Activated CD4-positive, alpha-beta memory T cell treated with anti-CD3 and anti-CD28 coated beads for 36 hours (primary cell): ENCODE results near the gene PDE4B. TPM values are rescaled to one million over a fixed set of nuclear protein-coding genes. Genes with fewer than 3 reads are reported as not detected.
A peak's percentile ranks its signal among the peaks of the same experiment; 100 is the strongest.

Experiments used
- CTCF ChIA-PET: fragments of 350-600 bp; sonication (Branson Sonifier 250); formaldehyde crosslinking; loops from one replicate; lab custom pipeline; 2021; ENCODE audit warnings: antibody characterized with exemption, inconsistent platforms; lab: Charles Lee
- POLR2A ChIA-PET: fragments of 350-600 bp; sonication (Branson Sonifier 250); formaldehyde crosslinking; loops from one replicate; lab custom pipeline; 2021; ENCODE audit warnings: antibody characterized with exemption; lab: Charles Lee
- DNase-seq: peaks from one replicate; pipeline ENCODE4 v3.0.0-alpha.2; 2020
- H3K27ac Mint-ChIP-seq: one replicate; pipeline ENCODE4 v1.8.0; 2021; ENCODE audit warnings: mixed read lengths
- H3K27me3 Mint-ChIP-seq: one replicate; pipeline ENCODE4 v1.8.0; 2021; ENCODE audit warnings: mixed read lengths
- H3K36me3 Mint-ChIP-seq: one replicate; pipeline ENCODE4 v1.8.0; 2021; ENCODE audit warnings: mixed read lengths
- H3K4me1 Mint-ChIP-seq: one replicate; pipeline ENCODE4 v1.8.0; 2021; ENCODE audit warnings: low read depth, mixed read lengths
- H3K4me3 Mint-ChIP-seq: one replicate; pipeline ENCODE4 v1.8.0; 2021; ENCODE audit warnings: mild to moderate bottlenecking, mixed read lengths
- H3K9me3 Mint-ChIP-seq: one replicate; pipeline ENCODE4 v1.8.0; 2021; ENCODE audit warnings: mixed read lengths
- intact Hi-C: fragments of 100-400 bp; cut with micrococcal nuclease; formaldehyde crosslinking; loops from one replicate; pipeline ENCODE4 v1.15.1; 2023
- total RNA-seq, 2 experiments: library from RNA; stranded (reverse); gene quantifications; one replicate each; pipeline ENCODE4 v1.2.3, GENCODE V29; 2021

Gene PDE4B
- total RNA-seq, 2 experiments from 2014 or later, result 34.7 to 38.3 TPM

- CTCF ChIA-PET, result interaction anchor here (1.1 to 20.4 kb wide), 6 partner anchors 98 to 817 kb away, joined by 3 to 476 read pairs (median 29); no protein-coding TSS in a partner anchor
- Mint-ChIP-seq H3K9me3 (no peaks in the 10 kb centered on the region), H3K4me3 (no peak overlapping the region), H3K4me1 (peaks cover 13% of the 10 kb centered on the region), H3K27ac (peak overlapping the region; percentile 26), H3K36me3 (no peaks in the 10 kb centered on the region), H3K27me3 (no peaks in the 10 kb centered on the region)
- POLR2A ChIA-PET, result interaction anchor here (1.8 to 2.2 kb wide), 3 partner anchors 83 to 202 kb away, joined by 4 to 11 read pairs (median 11); no protein-coding TSS in a partner anchor
- no peak for DNase-seq
- intact Hi-C loops, result loop anchor here (5.0 to 10.0 kb wide), 4 partner anchors 479 to 1184 kb away; partner anchors contain the start of genes LEPR and LEPROT
These were observed 456.1 kb downstream of the PDE4B start for GRCh38 chr1:66248746-66249145.

GRCh38 chr1:66250075-66250474 lies 457.4 kb downstream of the PDE4B start:
- peaks cover 25% of the 10 kb centered on the region for H3K4me1 Mint-ChIP-seq
- H3K4me3 Mint-ChIP-seq, result no peak overlapping the region
- ChIA-PET POLR2A (interaction anchor here (1.8 kb wide), 1 partner anchor 201 kb away, joined by 4 read pairs; no protein-coding TSS in a partner anchor), CTCF (interaction anchor here (0.8 to 20.4 kb wide), 10 partner anchors 25 to 290 kb away, joined by 3 to 476 read pairs (median 6); no protein-coding TSS in a partner anchor)
- DNase-seq, result no peak
- intact Hi-C loops, result no loop called here
- no peaks in the 10 kb centered on the region for H3K9me3 Mint-ChIP-seq
- H3K27me3 Mint-ChIP-seq, result no peaks in the 10 kb centered on the region
- H3K27ac Mint-ChIP-seq, result no peak overlapping the region
- no peaks in the 10 kb centered on the region for H3K36me3 Mint-ChIP-seq

- Mint-ChIP-seq H3K36me3 (no peaks in the 10 kb centered on the region), H3K9me3 (no peaks in the 10 kb centered on the region), H3K27me3 (no peaks in the 10 kb centered on the region), H3K4me3 (no peak overlapping the region), H3K27ac (no peak overlapping the region), H3K4me1 (peaks cover 28% of the 10 kb centered on the region)
- CTCF ChIA-PET, result interaction anchor here (1.0 to 20.4 kb wide), 8 partner anchors 24 to 255 kb away, joined by 4 to 476 read pairs (median 8); no protein-coding TSS in a partner anchor
- no peak for DNase-seq
- intact Hi-C loops, result no loop called here
- POLR2A ChIA-PET, result no interaction called here
These were observed 457.8 kb downstream of the PDE4B start for GRCh38 chr1:66250478-66250877.

- no peak for DNase-seq
- intact Hi-C loops, result no loop called here
- no peaks in the 10 kb centered on the region for H3K36me3 Mint-ChIP-seq
- no peak overlapping the region for H3K4me3 Mint-ChIP-seq
- ChIA-PET POLR2A (interaction anchor here (0.5 to 1.5 kb wide), 3 partner anchors 81 to 226 kb away, joined by 4 to 5 read pairs (median 4); no protein-coding TSS in a partner anchor), CTCF (interaction anchor here (0.7 to 20.4 kb wide), 15 partner anchors 9 to 474 kb away, joined by 3 to 476 read pairs (median 6); no protein-coding TSS in a partner anchor)
- H3K27ac Mint-ChIP-seq, result no peak overlapping the region
- peaks cover 36% of the 10 kb centered on the region for H3K4me1 Mint-ChIP-seq
- no peaks in the 10 kb centered on the region for H3K9me3 Mint-ChIP-seq
- no peaks in the 10 kb centered on the region for H3K27me3 Mint-ChIP-seq
These were observed 458.9 kb downstream of the PDE4B start for GRCh38 chr1:66251546-66251945.

- POLR2A ChIA-PET, result no interaction called here
- Mint-ChIP-seq H3K27ac (no peak overlapping the region), H3K9me3 (no peaks in the 10 kb centered on the region), H3K4me3 (no peak overlapping the region), H3K36me3 (no peaks in the 10 kb centered on the region), H3K4me1 (peaks cover 51% of the 10 kb centered on the region), H3K27me3 (no peaks in the 10 kb centered on the region)
- DNase-seq, result no peak
- CTCF ChIA-PET, result interaction anchor here (0.6 to 20.4 kb wide), 15 partner anchors 8 to 1285 kb away, joined by 3 to 476 read pairs (median 6); no protein-coding TSS in a partner anchor
- intact Hi-C loops, result loop anchor here (1.0 kb wide), 3 partner anchors 121 to 251 kb away; no protein-coding TSS in a partner anchor
These were observed 460.7 kb downstream of the PDE4B start for GRCh38 chr1:66253330-66253921.

GRCh38 chr1:66254785-66255184 lies 462.1 kb downstream of the PDE4B start:
- Mint-ChIP-seq H3K9me3 (no peaks in the 10 kb centered on the region), H3K36me3 (no peaks in the 10 kb centered on the region), H3K4me3 (no peak overlapping the region), H3K4me1 (peaks cover 61% of the 10 kb centered on the region), H3K27me3 (no peaks in the 10 kb centered on the region), H3K27ac (no peak overlapping the region)
- ChIA-PET POLR2A (no interaction called here), CTCF (interaction anchor here (2.7 to 20.4 kb wide), 6 partner anchors 12 to 195 kb away, joined by 10 to 476 read pairs (median 17); no protein-coding TSS in a partner anchor)
- DNase-seq, result no peak
- intact Hi-C loops, result no loop called here

GRCh38 chr1:66256629-66257572 lies 464.2 kb downstream of the PDE4B start:
- CTCF ChIA-PET, result interaction anchor here (0.7 to 20.4 kb wide), 15 partner anchors 10 to 247 kb away, joined by 3 to 476 read pairs (median 9); no protein-coding TSS in a partner anchor
- DNase-seq, result no peak
- H3K9me3 Mint-ChIP-seq, result no peaks in the 10 kb centered on the region
- no peak overlapping the region for H3K4me3 Mint-ChIP-seq
- no peaks in the 10 kb centered on the region for H3K27me3 Mint-ChIP-seq
- intact Hi-C loops, result no loop called here
- H3K27ac Mint-ChIP-seq, result peak overlapping the region; percentile 30
- H3K4me1 Mint-ChIP-seq, result peaks cover 77% of the 10 kb centered on the region
- no peaks in the 10 kb centered on the region for H3K36me3 Mint-ChIP-seq
- POLR2A ChIA-PET, result interaction anchor here (0.5 to 4.2 kb wide), 9 partner anchors 10 to 187 kb away, joined by 3 to 29 read pairs (median 6); no protein-coding TSS in a partner anchor

GRCh38 chr1:66258404-66259105 lies 465.9 kb downstream of the PDE4B start:
- POLR2A ChIA-PET, result interaction anchor here (0.6 to 4.2 kb wide), 12 partner anchors 11 to 188 kb away, joined by 3 to 29 read pairs (median 6); no protein-coding TSS in a partner anchor
- H3K27me3 Mint-ChIP-seq, result no peaks in the 10 kb centered on the region
- peak overlapping the region; percentile 64 for H3K27ac Mint-ChIP-seq
- peaks cover 85% of the 10 kb centered on the region for H3K4me1 Mint-ChIP-seq
- H3K9me3 Mint-ChIP-seq, result no peaks in the 10 kb centered on the region
- no peaks in the 10 kb centered on the region for H3K36me3 Mint-ChIP-seq
- no peak overlapping the region for H3K4me3 Mint-ChIP-seq
- DNase-seq, result no peak
- CTCF ChIA-PET, result interaction anchor here (0.9 to 20.4 kb wide), 11 partner anchors 12 to 186 kb away, joined by 3 to 476 read pairs (median 12); no protein-coding TSS in a partner anchor
- intact Hi-C loops, result loop anchor here (1.0 to 2.0 kb wide), 11 partner anchors 11 to 446 kb away; no protein-coding TSS in a partner anchor

- intact Hi-C loops, result loop anchor here (1.0 kb wide), 1 partner anchor 9 kb away; no protein-coding TSS in a partner anchor
- Mint-ChIP-seq H3K4me3 (no peak overlapping the region), H3K36me3 (no peaks in the 10 kb centered on the region), H3K27me3 (no peaks in the 10 kb centered on the region), H3K9me3 (no peaks in the 10 kb centered on the region), H3K4me1 (peaks cover 75% of the 10 kb centered on the region), H3K27ac (no peak overlapping the region)
- POLR2A ChIA-PET, result interaction anchor here (1.0 to 2.0 kb wide), 2 partner anchors 13 to 15 kb away, joined by 3 to 6 read pairs; no protein-coding TSS in a partner anchor
- no peak for DNase-seq
- CTCF ChIA-PET, result interaction anchor here (1.6 to 2.1 kb wide), 3 partner anchors 14 to 185 kb away, joined by 7 to 9 read pairs (median 7); no protein-coding TSS in a partner anchor
These were observed 468.7 kb downstream of the PDE4B start for GRCh38 chr1:66261364-66261763.

GRCh38 chr1:66262208-66262963 lies 469.7 kb downstream of the PDE4B start:
- intact Hi-C loops, result no loop called here
- Mint-ChIP-seq H3K9me3 (no peaks in the 10 kb centered on the region), H3K27ac (no peak overlapping the region), H3K4me3 (no peak overlapping the region), H3K36me3 (no peaks in the 10 kb centered on the region), H3K27me3 (no peaks in the 10 kb centered on the region), H3K4me1 (peaks cover 69% of the 10 kb centered on the region)
- no peak for DNase-seq
- POLR2A ChIA-PET, result interaction anchor here (0.8 kb wide), 1 partner anchor 69 kb away, joined by 3 read pairs; no protein-coding TSS in a partner anchor
- CTCF ChIA-PET, result interaction anchor here (0.9 to 1.6 kb wide), 2 partner anchors 10 to 13 kb away, joined by 3 to 7 read pairs; no protein-coding TSS in a partner anchor
